DMS 273 (cell line): ENCODE measurements around the gene WNT9A.
"Not testable (repeated sequence)": the region's sequence is repeated elsewhere in the genome, so short reads cannot be mapped to it uniquely, and the experiment has no call there.

Source experiments
- DNase-seq: peaks from one replicate; lab custom pipeline; 2025; ENCODE audit not compliant: unreplicated experiment; lab: John Stamatoyannopoulos, UW

WNT9A gene, protein sequence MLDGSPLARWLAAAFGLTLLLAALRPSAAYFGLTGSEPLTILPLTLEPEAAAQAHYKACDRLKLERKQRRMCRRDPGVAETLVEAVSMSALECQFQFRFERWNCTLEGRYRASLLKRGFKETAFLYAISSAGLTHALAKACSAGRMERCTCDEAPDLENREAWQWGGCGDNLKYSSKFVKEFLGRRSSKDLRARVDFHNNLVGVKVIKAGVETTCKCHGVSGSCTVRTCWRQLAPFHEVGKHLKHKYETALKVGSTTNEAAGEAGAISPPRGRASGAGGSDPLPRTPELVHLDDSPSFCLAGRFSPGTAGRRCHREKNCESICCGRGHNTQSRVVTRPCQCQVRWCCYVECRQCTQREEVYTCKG

GRCh38 chr1:227947676-227948492, at the start of gene WNT9A:
Gene WNT9A, minus strand, starts transcription at chr1:227947932. Its CDS starts 45 bp downstream, at chr1:227947887.
- peak; percentile 93 for DNase-seq

GRCh38 chr1:227996187-227996950, 48.6 kb upstream of the WNT9A start:
- no peak for DNase-seq

DNA sequence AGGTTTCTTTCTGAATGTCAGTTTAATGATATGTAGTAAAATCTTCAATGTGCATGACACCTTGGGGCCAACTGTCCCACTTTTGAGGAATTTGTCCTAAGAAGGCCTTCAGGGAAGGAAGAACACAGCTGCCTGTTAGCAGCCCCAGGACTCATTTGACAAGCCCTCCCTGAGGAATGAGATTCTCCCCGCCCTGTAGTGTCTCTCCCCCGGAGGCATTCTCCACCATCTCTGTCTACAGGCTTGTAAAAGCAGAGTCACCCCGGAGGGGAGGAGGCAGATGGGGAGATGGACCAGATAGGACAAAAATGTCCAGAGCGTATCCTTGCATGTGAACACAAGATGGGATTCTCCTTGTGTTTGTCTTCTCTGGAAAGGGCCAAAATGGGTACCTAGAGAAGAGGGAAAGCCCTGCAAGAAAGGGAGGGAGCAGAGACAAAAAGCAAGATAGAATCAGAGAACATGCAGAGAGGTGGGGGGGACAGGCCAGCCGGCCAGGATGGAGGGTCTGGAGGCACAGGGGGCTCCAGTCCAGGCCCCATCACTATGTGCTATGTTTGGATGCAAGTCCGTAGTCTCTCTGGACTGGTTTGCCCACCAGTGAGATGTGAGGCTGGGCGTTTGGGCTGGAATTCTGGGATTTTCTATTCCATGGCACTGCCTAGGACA, 47.0 kb upstream of the WNT9A start:
- no peak for DNase-seq

DNA sequence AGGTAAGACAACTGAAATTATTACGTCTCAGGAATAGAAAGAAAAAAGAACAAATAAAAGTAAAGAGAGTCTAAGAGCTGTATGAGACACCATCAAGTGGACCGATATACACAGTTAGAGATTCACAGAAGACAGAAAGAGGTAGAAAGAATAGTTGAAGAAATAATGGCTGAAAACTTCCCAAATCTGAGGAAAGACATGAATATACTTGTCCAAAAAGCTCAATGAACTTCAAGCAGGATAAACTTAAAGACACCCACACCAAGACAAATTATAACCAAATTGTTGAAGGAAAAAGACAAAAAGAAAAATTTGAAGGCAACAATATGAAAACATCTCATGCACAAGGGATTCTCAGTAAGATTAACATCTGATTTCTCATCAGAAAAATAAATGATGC, 39.4 kb upstream of the WNT9A start:
- no peak for DNase-seq

DNA sequence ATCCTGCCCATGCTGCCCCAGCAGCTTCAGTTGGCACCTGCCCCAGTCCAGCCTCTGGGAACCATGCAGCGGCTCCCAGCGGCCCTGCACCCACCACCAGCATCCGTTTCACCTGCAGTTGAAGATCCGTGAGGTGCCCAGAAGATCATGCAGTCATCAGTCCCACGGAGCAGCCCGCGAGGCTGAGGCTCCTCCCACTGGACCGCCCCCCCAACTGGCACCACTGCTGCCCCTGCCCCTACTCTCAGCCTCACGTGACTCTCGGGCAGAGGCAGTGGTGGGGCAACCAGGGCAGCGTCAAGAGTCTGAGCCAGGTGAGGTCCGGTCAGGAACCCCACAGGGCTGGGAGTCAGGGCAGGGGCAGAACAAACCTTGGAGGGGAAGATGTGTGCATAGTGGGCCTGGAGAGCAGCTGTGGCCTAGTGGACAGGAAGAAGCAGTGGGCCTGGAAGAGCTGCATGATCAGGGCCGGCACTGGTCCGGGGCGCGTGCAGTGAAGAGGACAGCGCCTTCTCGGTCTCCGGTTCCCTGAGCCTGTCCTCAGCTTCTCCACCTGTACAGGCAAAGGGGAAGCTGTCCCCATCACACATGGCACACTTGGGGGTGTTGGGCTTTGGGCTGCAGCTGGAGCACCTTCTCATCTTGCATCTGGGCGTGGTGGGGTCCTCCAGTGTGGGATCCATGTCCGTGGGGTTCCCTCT, 28.0 kb upstream of the WNT9A start:
- not testable (repeated sequence) for DNase-seq

DNA sequence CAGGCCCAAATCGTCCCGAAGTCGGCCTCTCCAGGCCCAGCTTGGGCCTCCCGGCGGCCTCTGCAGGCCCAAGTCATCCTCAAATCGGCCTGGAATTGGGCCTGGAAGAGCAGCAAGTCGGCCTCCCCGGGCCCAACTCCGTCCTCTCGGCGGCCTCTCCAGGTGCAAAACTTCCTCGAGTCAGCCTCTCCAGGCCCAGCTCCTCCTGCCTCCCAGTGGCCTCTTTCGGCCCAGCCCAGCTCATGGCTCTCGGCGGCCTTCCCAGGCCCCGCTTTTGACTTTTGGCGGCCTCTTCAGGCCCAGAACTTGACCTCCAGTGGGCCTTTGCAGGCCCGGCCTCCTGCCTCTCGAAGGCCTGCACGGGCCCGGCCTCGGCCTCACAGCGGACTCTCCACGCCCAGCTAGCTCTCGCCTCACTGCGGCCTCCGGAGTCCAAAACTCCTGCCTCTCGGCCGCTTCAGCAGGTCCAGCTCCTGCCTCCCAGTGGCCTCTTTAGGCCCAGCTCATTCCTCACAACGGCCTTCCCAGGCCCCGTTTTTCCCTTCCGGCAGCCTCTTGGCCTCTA, 26.1 kb upstream of the WNT9A start:
- DNase-seq, result not testable (repeated sequence)

- DNase-seq, result not testable (repeated sequence)
Measured at GRCh38 chr1:227972843-227973374, 25.2 kb upstream of the WNT9A start.

- DNase-seq, result not testable (repeated sequence)
Measured at GRCh38 chr1:227972283-227972679, 24.5 kb upstream of the WNT9A start.

DNA sequence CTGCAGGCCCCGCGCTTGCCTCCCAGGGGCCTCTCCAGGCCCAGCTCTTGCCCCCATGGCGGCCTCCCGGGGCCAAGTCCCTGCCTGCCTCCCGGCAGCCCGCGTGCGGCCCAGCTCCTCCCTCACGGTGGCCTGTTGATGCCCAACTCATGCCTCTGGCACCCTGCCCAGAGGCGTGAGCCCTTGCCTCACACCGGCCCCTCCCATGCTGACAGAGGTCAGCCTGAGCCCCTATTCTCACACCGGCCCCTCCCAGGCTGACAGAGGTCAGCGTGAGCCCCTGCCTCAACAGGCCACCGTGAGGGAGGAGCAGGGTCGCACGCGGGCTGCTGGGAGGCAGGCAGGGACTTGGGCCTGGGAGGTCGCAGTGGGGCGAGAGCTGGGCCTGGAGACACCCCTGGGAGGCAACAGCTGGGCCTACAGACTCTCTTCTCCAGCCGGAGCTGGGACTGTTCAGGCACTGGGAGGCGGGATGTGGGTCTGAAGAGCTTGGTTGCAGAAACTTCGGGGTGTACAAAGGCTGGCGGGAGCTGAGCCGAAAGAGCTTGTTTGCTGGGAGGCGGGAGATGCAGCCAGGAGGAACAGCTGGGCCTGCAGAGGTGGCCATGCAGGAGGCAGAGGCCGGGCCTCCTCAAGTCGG, 24.0 kb upstream of the WNT9A start:
- DNase-seq, result not testable (repeated sequence)

DNA sequence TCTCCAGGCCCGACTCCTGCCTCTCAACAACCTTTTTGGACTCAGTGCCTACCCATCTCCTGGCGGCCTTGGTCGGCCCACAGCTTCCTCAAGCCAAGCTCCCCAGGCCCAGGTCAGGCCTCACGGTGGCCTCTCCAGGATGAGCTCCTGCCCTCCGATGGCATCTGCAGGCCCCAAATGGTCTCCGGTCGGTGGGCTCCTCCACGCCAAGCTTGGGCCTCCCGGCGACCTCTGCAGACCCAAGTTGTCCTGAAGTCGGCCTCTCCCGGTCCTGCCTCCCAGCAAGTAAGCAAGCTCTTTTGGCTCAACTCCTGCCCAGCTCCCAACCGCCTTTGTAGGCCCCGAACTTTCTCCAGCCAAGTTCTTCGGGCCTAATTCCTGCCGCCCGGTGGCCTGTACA, 23.5 kb upstream of the WNT9A start:
- not testable (repeated sequence) for DNase-seq

GRCh38 chr1:227970076-227970995, 22.6 kb upstream of the WNT9A start:
- DNase-seq, result not testable (repeated sequence)

- peak; percentile 41 for DNase-seq
Measured at GRCh38 chr1:227967815-227968214, 20.1 kb upstream of the WNT9A start.

GRCh38 chr1:227966733-227967132, 19.0 kb upstream of the WNT9A start:
- not testable (repeated sequence) for DNase-seq

- DNase-seq, result no peak
Measured at GRCh38 chr1:227961651-227962466, 14.1 kb upstream of the WNT9A start.

GRCh38 chr1:227959325-227959860, 11.7 kb upstream of the WNT9A start:
- no peak for DNase-seq

GRCh38 chr1:227958617-227959324, 11.0 kb upstream of the WNT9A start:
- no peak for DNase-seq
